Activated CD8-positive, alpha-beta T cell treated with anti-CD3 and anti-CD28 coated beads for 36 hours (primary cell): ENCODE measurements around the gene CD276. TPM values are rescaled to one million over a fixed set of nuclear protein-coding genes. Genes with fewer than 3 reads are reported as not detected.

Source experiments
- ATAC-seq: fragments of 200-7000 bp; cut with Tn5 transposase; one replicate; pipeline ENCODE4 v1.10.0; 2021; ENCODE audit warnings: mild to moderate bottlenecking, moderate library complexity
- CTCF ChIA-PET: fragments of 350-600 bp; sonication (Branson Sonifier 250); formaldehyde crosslinking; loops from one replicate; lab custom pipeline; 2021; ENCODE audit warnings: antibody characterized with exemption; lab: Charles Lee
- POLR2A ChIA-PET: fragments of 350-600 bp; sonication (Branson Sonifier 250); formaldehyde crosslinking; loops from one replicate; lab custom pipeline; 2021; ENCODE audit warnings: antibody characterized with exemption; lab: Charles Lee
- DNase-seq: peaks from one replicate; pipeline ENCODE4 v3.0.0-alpha.2; 2020
- H3K27ac Mint-ChIP-seq: one replicate; pipeline ENCODE4 v1.8.0; 2021; ENCODE audit warnings: mild to moderate bottlenecking, mixed read lengths
- H3K27me3 Mint-ChIP-seq: one replicate; pipeline ENCODE4 v1.8.0; 2021; ENCODE audit warnings: mixed read lengths
- H3K36me3 Mint-ChIP-seq: one replicate; pipeline ENCODE4 v1.8.0; 2021; ENCODE audit warnings: low read depth, mixed read lengths
- H3K4me1 Mint-ChIP-seq: one replicate; pipeline ENCODE4 v1.8.0; 2021; ENCODE audit warnings: low read depth, mixed read lengths
- H3K4me3 Mint-ChIP-seq: one replicate; pipeline ENCODE4 v1.8.0; 2021; ENCODE audit warnings: mild to moderate bottlenecking, moderate library complexity, mixed read lengths
- H3K9me3 Mint-ChIP-seq: one replicate; pipeline ENCODE4 v1.8.0; 2021; ENCODE audit warnings: mixed read lengths
- intact Hi-C: fragments of 100-400 bp; cut with micrococcal nuclease; formaldehyde crosslinking; loops from one replicate; pipeline ENCODE4 v1.10.0; 2022
- total RNA-seq, 2 experiments: library from RNA; stranded (reverse); gene quantifications; one replicate each; pipeline ENCODE4 v1.2.3, GENCODE V29; 2021
- TF ChIP-seq, protein P1 (sequence below): fragments of 200-600 bp; IDR thresholded peaks from one replicate; pipeline ENCODE4 v1.8.0; 2022; ENCODE audit warnings: antibody characterized with exemption, mild to moderate bottlenecking

The CD276 gene
- total RNA-seq, 2 experiments from 2014 or later: 0.31 to 0.45 TPM

- ChIA-PET CTCF (interaction anchor here (0.6 to 7.8 kb wide), 3 partner anchors 14 to 182 kb away, joined by 3 to 165 read pairs (median 17); no protein-coding TSS in a partner anchor), POLR2A (interaction anchor here (1.0 to 1.1 kb wide), 2 partner anchors 12 to 13 kb away, joined by 3 read pairs; no protein-coding TSS in a partner anchor)
- peaks cover 17% of the 10 kb centered on the region for H3K4me1 Mint-ChIP-seq
- no peak overlapping the region for H3K27ac Mint-ChIP-seq
- intact Hi-C loops: no loop called here
- H3K4me3 Mint-ChIP-seq: peak overlapping the region; percentile 50
- no peak for DNase-seq
- TF ChIP-seq, protein P1, sequence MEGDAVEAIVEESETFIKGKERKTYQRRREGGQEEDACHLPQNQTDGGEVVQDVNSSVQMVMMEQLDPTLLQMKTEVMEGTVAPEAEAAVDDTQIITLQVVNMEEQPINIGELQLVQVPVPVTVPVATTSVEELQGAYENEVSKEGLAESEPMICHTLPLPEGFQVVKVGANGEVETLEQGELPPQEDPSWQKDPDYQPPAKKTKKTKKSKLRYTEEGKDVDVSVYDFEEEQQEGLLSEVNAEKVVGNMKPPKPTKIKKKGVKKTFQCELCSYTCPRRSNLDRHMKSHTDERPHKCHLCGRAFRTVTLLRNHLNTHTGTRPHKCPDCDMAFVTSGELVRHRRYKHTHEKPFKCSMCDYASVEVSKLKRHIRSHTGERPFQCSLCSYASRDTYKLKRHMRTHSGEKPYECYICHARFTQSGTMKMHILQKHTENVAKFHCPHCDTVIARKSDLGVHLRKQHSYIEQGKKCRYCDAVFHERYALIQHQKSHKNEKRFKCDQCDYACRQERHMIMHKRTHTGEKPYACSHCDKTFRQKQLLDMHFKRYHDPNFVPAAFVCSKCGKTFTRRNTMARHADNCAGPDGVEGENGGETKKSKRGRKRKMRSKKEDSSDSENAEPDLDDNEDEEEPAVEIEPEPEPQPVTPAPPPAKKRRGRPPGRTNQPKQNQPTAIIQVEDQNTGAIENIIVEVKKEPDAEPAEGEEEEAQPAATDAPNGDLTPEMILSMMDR: no peak
- ATAC-seq: no peak
- H3K9me3 Mint-ChIP-seq: no peaks in the 10 kb centered on the region
- peaks cover 58% of the 10 kb centered on the region for H3K27me3 Mint-ChIP-seq
- H3K36me3 Mint-ChIP-seq: no peaks in the 10 kb centered on the region
Measured at GRCh38 chr15:73683257-73683776, 866 bp upstream of the CD276 start.

DNA sequence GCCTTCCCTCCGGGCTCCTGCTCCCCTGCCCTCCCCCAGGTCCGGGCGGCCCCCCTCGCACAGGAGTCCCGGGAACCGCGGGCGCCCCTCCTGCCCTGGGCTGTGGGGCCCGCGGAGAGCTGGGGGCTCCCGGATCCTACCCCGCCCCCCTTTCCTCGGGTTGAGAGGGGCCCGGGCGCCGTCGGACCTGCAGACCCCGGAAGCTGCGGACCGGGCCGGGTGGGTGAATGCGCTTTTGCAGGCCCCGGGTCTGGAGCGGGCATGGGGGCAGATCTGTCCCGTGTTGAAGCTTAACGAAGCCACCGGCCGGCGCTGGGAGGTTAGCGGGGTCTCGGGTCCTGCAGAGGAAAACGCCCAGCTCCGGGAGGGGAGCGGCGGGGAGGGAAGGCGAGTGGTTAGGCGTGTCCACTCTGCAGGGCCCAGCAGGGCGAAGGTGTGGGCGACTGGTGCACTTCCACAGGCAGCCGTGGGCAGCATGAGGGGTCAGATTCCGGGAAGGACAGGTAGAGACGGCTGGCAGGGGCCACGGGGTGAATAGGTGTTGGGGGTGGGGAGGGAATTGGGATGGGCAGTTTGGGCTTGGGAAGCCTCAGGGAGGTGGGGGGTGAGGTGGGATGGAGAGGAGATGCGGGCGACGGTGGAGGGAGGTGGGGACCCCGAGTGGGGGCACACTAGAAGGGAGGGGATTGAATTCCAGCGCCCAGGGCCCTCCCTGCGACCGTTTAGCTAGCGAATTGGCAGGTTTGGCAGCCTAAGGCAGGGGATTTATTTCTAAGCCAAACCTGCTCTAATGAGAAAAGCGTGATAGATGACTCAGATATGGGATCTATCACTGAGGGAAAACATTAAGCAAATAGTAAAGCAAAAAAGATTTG, 635 bp downstream of the CD276 start:
- TF ChIP-seq, protein P1: no peak
- CTCF ChIA-PET: interaction anchor here (1.6 to 3.2 kb wide), 4 partner anchors 7 to 57 kb away, joined by 3 to 16 read pairs (median 14); no protein-coding TSS in a partner anchor
- H3K9me3 Mint-ChIP-seq: no peaks in the 10 kb centered on the region
- DNase-seq (no peak), ATAC-seq (peak; percentile 19)
- H3K27me3 Mint-ChIP-seq: peaks cover 50% of the 10 kb centered on the region
- H3K4me1 Mint-ChIP-seq: peaks cover 16% of the 10 kb centered on the region
- POLR2A ChIA-PET: no interaction called here
- peak overlapping the region; percentile 26 for H3K4me3 Mint-ChIP-seq
- no peaks in the 10 kb centered on the region for H3K36me3 Mint-ChIP-seq
- intact Hi-C loops: no loop called here
- no peak overlapping the region for H3K27ac Mint-ChIP-seq

GRCh38 chr15:73685981-73686380, 1.8 kb downstream of the CD276 start:
- Mint-ChIP-seq H3K4me3 (no peak overlapping the region), H3K36me3 (no peaks in the 10 kb centered on the region), H3K27me3 (peaks cover 50% of the 10 kb centered on the region), H3K4me1 (peaks cover 16% of the 10 kb centered on the region), H3K9me3 (no peaks in the 10 kb centered on the region), H3K27ac (no peak overlapping the region)
- no peak for DNase-seq
- no peak for ATAC-seq
- TF ChIP-seq, protein P1: no peak
- ChIA-PET POLR2A (interaction anchor here (0.6 to 0.7 kb wide), 2 partner anchors 36 to 867 kb away, joined by 3 read pairs; no protein-coding TSS in a partner anchor), CTCF (interaction anchor here (0.8 to 3.2 kb wide), 7 partner anchors 8 to 59 kb away, joined by 3 to 16 read pairs (median 4); no protein-coding TSS in a partner anchor)
- intact Hi-C loops: no loop called here

DNA sequence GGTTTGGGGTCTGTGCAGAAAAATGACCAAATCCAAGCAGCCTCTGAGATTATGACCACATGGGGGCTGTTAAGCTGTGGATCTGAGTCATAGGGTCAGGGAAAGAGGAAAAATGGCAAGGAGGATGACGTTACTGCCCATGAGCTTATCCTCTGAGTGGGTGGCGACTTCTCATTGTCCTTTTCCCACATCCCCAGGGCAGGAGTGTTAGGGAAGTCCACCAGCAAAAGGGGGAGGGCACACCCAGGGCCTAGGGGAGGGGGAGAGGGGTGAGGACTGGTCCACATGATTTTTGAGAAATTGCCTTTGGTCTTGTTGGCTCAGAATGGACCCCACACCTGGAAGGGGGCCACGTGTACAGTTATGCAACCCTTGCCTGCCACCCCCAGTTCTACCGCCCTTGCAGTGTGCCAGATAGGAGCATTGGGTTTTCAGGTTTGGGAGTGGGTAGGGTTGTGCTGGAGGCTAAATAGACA, 2.6 kb downstream of the CD276 start:
- Mint-ChIP-seq H3K36me3 (no peaks in the 10 kb centered on the region), H3K4me3 (no peak overlapping the region), H3K9me3 (no peaks in the 10 kb centered on the region), H3K4me1 (peaks cover 12% of the 10 kb centered on the region), H3K27ac (no peak overlapping the region), H3K27me3 (peaks cover 44% of the 10 kb centered on the region)
- DNase-seq: no peak
- TF ChIP-seq, protein P1: no peak
- no peak for ATAC-seq
- CTCF ChIA-PET: interaction anchor here (1.1 to 3.2 kb wide), 5 partner anchors 9 to 53 kb away, joined by 3 to 16 read pairs (median 13); no protein-coding TSS in a partner anchor
- intact Hi-C loops: no loop called here
- POLR2A ChIA-PET: no interaction called here
